Caco-2 (cell line): ENCODE measurements around the gene ANKRD30B. TPM values are rescaled to one million over a fixed set of nuclear protein-coding genes. Genes with fewer than 3 reads are reported as not detected.
A peak's percentile ranks its signal among the peaks of the same experiment; 100 is the strongest.
"Not testable (repeated sequence)": the region's sequence is repeated elsewhere in the genome, so short reads cannot be mapped to it uniquely, and the experiment has no call there.

ENCODE experiments used
- Bru-seq: library from RNA; stranded (reverse); fragments of 400-500 nt; gene quantifications from one replicate; lab custom pipeline; 2021; lab: Mats Ljungman, UMichigan
- BruChase-seq, 2 experiments: library from RNA; stranded (reverse); fragments of 400-500 nt; gene quantifications; one replicate each; lab custom pipeline; 2021; lab: Mats Ljungman, UMichigan
- BruUV-seq: library from RNA; stranded (reverse); fragments of 400-500 nt; replicated peaks from 2 replicates; lab custom pipeline; 2021; lab: Mats Ljungman, UMichigan
- CTCF ChIA-PET: fragments of 300-600 bp; sonication (Branson Sonifier 250); formaldehyde crosslinking; loops from one replicate; lab custom pipeline; 2022; ENCODE audit warnings: antibody characterized with exemption; lab: Charles Lee
- POLR2A ChIA-PET: fragments of 300-600 bp; sonication (Branson Sonifier 250); formaldehyde crosslinking; loops from one replicate; lab custom pipeline; 2022; ENCODE audit warnings: antibody characterized with exemption; lab: Charles Lee
- DNase-seq, 2 experiments: peaks; one replicate each; pipeline versions ENCODE4 v3.0.0 to v3.0.0-alpha.2; 2020 to 2022
- H3K27me3 ChIP-seq: replicated peaks from 2 replicates; pipeline ENCODE4 v1.6.0; 2011; ENCODE audit warnings: low read length; ENCODE audit not compliant: control insufficient read depth, insufficient read depth
- H3K36me3 ChIP-seq: 2 replicates; pipeline ENCODE4 v1.5.1; 2011; ENCODE audit warnings: low read length; ENCODE audit not compliant: control insufficient read depth, insufficient read depth
- H3K4me1 ChIP-seq: fragments of 250-450 bp; sonication (Bioruptor Pico); 2 replicates; pipeline ENCODE4 v1.5.1; 2020; ENCODE audit warnings: mild to moderate bottlenecking
- H3K4me3 ChIP-seq: 2 replicates; pipeline ENCODE4 v1.5.1; 2011; ENCODE audit warnings: low read depth, mild to moderate bottlenecking, control low read depth, low read length
- H3K9me3 ChIP-seq: fragments of 250-450 bp; sonication (Bioruptor Pico); 2 replicates; pipeline ENCODE4 v1.5.1; 2020; ENCODE audit warnings: mild to moderate bottlenecking, moderate library complexity
- H3K27ac Mint-ChIP-seq: one replicate; pipeline ENCODE4 v1.8.0; 2022; ENCODE audit warnings: mixed read lengths; ENCODE audit not compliant: unreplicated experiment
- H3K27me3 Mint-ChIP-seq: one replicate; pipeline ENCODE4 v1.8.0; 2022; ENCODE audit warnings: mixed read lengths; ENCODE audit not compliant: insufficient read depth, unreplicated experiment
- H3K36me3 Mint-ChIP-seq: one replicate; pipeline ENCODE4 v1.8.0; 2022; ENCODE audit warnings: mild to moderate bottlenecking, mixed read lengths; ENCODE audit not compliant: insufficient read depth, unreplicated experiment
- H3K4me1 Mint-ChIP-seq: one replicate; pipeline ENCODE4 v1.8.0; 2022; ENCODE audit warnings: low read depth, mixed read lengths; ENCODE audit not compliant: unreplicated experiment
- H3K4me3 Mint-ChIP-seq: one replicate; pipeline ENCODE4 v1.8.0; 2022; ENCODE audit warnings: mild to moderate bottlenecking, moderate library complexity, mixed read lengths; ENCODE audit not compliant: unreplicated experiment
- H3K9me3 Mint-ChIP-seq: one replicate; pipeline ENCODE4 v1.8.0; 2022; ENCODE audit warnings: mixed read lengths; ENCODE audit not compliant: unreplicated experiment
- CTCF ChIP-seq, 2 experiments: fragments of 200-600 bp in 1 of 2; IDR thresholded peaks; 1 replicate in 1 of 2; 2 replicates in 1 of 2; pipeline versions ENCODE4 v1.5.1 to v1.8.0; 2011 to 2022; ENCODE audit warnings: antibody characterized with exemption in 1 of 2, control low read depth in 1 of 2, inconsistent platforms in 1 of 2, low read depth in 1 of 2, low read length in 1 of 2, mild to moderate bottlenecking in 1 of 2, moderate library complexity in 1 of 2; ENCODE audit not compliant: insufficient read depth in 1 of 2, severe bottlenecking in 1 of 2, unreplicated experiment in 1 of 2
- intact Hi-C: fragments of 100-400 bp; cut with micrococcal nuclease; formaldehyde crosslinking; loops from one replicate; pipeline ENCODE4 v1.10.0; 2022; ENCODE audit not compliant: unreplicated experiment
- long read RNA-seq: library from polyadenylated mRNA; stranded (forward); transcript quantifications from one replicate; pipeline ENCODE4 v2.0.0, GENCODE V29; 2022
- total RNA-seq: library from RNA; stranded (reverse); gene quantifications from 2 replicates; pipeline ENCODE4 v1.2.3, GENCODE V29; 2022

The ANKRD30B gene
- total RNA-seq (0.07 and 0.44 TPM in 2 replicates), Bru-seq, nascent RNA (percentile 22 among the genes with signal in this experiment), BruChase-seq, experiment 1, labeled RNA remaining after a 2-hour chase (percentile 16 among the genes with signal in this experiment), BruChase-seq, experiment 2, labeled RNA remaining after a 6-hour chase (percentile 11 among the genes with signal in this experiment)
- long read RNA-seq, partial matches to known transcripts: 0 of 1 reads
- long read RNA-seq, other reads (novel, unspliced or antisense): 1 of 1 reads

DNA sequence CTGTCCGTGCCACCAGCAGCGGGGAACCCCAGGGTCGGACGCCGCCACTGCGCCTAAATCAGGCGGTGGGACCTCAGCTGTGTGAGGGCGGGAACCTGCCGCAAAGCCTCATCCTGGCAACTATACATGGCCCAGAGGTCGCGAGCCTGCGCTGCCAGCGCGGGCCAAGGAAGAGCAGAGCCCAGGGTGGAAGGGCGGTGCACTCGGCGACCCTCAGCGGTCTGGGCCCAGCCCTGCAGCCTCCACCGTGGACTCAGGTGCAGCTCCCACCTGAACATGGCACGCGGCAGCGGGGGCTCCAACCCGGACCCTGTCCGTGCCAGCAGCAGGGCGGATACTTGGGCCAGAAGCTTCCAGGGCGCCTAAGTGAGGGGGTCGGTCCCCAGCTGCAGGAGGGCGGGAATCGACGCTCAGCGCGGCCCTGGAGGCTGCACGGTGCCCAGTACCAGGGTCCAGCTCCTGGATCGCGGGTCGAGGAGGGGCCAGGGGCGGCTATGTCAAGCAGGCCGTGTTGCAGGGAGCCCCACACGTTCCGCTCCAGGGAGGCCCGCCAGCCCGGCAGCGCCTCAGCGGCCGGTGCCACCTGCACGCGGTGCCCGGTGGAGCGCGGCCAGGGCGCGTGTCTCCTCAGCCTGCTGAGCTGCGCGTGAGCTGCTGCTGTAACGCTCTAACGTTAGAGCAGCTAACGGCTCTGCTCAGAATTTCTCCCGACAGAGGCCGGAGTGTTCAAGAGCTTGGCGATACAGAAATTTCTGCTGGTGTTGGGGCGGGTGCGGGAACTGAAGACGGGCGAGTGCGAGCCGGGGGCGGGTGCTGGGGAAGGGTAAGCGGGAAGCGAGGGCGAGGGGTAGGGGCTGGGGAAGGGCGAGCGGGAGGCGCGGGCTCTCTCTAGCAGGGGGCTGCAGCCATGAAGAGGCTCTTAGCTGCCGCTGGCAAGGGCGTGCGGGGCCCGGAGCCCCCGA, at the start of gene ANKRD30B:
Gene ANKRD30B, plus strand, starts transcription at position 660 of the 962 bp plus-strand sequence. Its CDS starts 248 bp downstream, at position 908.
- Mint-ChIP-seq H3K9me3 (no peaks in the 10 kb centered on the region), H3K36me3 (no peaks in the 10 kb centered on the region), H3K27me3 (no peaks in the 10 kb centered on the region), H3K27ac (no peak within 1 kb of the TSS), H3K4me3 (no peak within 1 kb of the TSS), H3K4me1 (no peaks in the 10 kb centered on the region)
- no peaks in the 10 kb centered on the region for H3K4me1 ChIP-seq
- intact Hi-C loops: no loop called here
- no peak for DNase-seq
- H3K36me3 ChIP-seq: no peaks in the 10 kb centered on the region
- no peaks in the 10 kb centered on the region for H3K9me3 ChIP-seq
- ChIA-PET CTCF (no interaction called here), POLR2A (no interaction called here)
- no peak within 1 kb of the TSS for H3K4me3 ChIP-seq
- no peaks in the 10 kb centered on the region for H3K27me3 ChIP-seq
- BruUV-seq: no TSS peak
- TF ChIP-seq CTCF (IDR thresholded peaks at IDR 0.05; ENCODE audit: insufficient read depth in 1 of 2, low read depth in 1 of 2, low read length in 1 of 2, severe bottlenecking in 1 of 2, unreplicated experiment in 1 of 2): no peak

GRCh38 chr18:14701286-14702040, 46.5 kb upstream of the ANKRD30B start:
- H3K36me3 ChIP-seq, POLR2A ChIA-PET, CTCF ChIA-PET: not testable (repeated sequence)

GRCh38 chr18:14709761-14710160, 38.2 kb upstream of the ANKRD30B start:
- H3K27me3 Mint-ChIP-seq, H3K4me1 Mint-ChIP-seq, H3K27ac Mint-ChIP-seq, H3K27me3 ChIP-seq, H3K36me3 Mint-ChIP-seq, H3K9me3 Mint-ChIP-seq, POLR2A ChIA-PET, H3K36me3 ChIP-seq, H3K4me3 Mint-ChIP-seq, DNase-seq, H3K4me1 ChIP-seq, CTCF ChIA-PET, H3K9me3 ChIP-seq, H3K4me3 ChIP-seq, BruUV-seq, intact Hi-C loops: not testable (repeated sequence)

More at GRCh38 chr18:14701286-14702040, 46.5 kb upstream of the ANKRD30B start:
- H3K27me3 ChIP-seq, intact Hi-C loops, H3K9me3 ChIP-seq, H3K4me3 Mint-ChIP-seq, DNase-seq, H3K27ac Mint-ChIP-seq, H3K9me3 Mint-ChIP-seq, H3K4me3 ChIP-seq, H3K4me1 Mint-ChIP-seq, H3K36me3 Mint-ChIP-seq, H3K27me3 Mint-ChIP-seq, H3K4me1 ChIP-seq, BruUV-seq: not testable (repeated sequence)

- intact Hi-C loops: not testable (repeated sequence)
Measured at GRCh38 chr18:14721569-14721968, 26.4 kb upstream of the ANKRD30B start.

DNA sequence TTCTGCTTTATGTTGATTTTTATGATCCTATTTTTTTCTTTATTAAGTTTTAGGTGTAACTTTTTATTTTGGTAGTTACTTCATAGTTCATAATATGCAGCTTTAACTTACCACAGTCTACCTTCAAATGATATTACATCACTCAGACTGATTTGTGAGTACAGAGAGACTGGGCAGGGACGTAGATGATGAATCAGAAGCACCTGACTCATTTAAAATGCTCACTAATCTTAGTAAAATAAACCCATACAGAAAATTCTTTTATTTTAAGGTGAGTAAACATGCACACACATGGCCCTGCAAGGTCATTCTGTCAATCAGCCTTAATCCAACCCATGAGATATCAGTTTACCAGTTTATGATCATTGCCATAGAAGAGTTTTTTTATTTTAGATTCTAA, 8.9 kb upstream of the ANKRD30B start:
- H3K27me3 ChIP-seq, H3K4me1 Mint-ChIP-seq, POLR2A ChIA-PET, H3K9me3 ChIP-seq, H3K4me3 ChIP-seq, BruUV-seq, CTCF ChIA-PET, H3K36me3 Mint-ChIP-seq, H3K27me3 Mint-ChIP-seq, intact Hi-C loops, H3K9me3 Mint-ChIP-seq, H3K4me1 ChIP-seq, DNase-seq, H3K4me3 Mint-ChIP-seq, H3K27ac Mint-ChIP-seq, H3K36me3 ChIP-seq: not testable (repeated sequence)

More at GRCh38 chr18:14721569-14721968, 26.4 kb upstream of the ANKRD30B start:
- DNase-seq, BruUV-seq, POLR2A ChIA-PET, H3K27ac Mint-ChIP-seq, H3K36me3 ChIP-seq, H3K4me3 ChIP-seq, H3K36me3 Mint-ChIP-seq, H3K9me3 ChIP-seq, CTCF ChIA-PET, H3K4me1 Mint-ChIP-seq, H3K9me3 Mint-ChIP-seq, H3K27me3 ChIP-seq, H3K4me1 ChIP-seq, H3K27me3 Mint-ChIP-seq, H3K4me3 Mint-ChIP-seq: not testable (repeated sequence)
